Loucy (cell line): ENCODE results near the gene C2orf80.

Source experiments
- H2AFZ ChIP-seq: fragments of 200-600 bp; sonication (generic); 2 replicates; pipeline ENCODE4 v1.6.0; 2016; ENCODE audit warnings: antibody characterized with exemption, mild to moderate bottlenecking, low read length, moderate library complexity
- H3F3A ChIP-seq: fragments of 200-600 bp; 2 replicates; pipeline ENCODE4 v1.6.0; 2016; ENCODE audit warnings: antibody characterized with exemption, low read depth, mild to moderate bottlenecking
- H3K27me3 ChIP-seq: fragments of 200-600 bp; sonication (generic); 2 replicates; pipeline ENCODE4 v1.6.1; 2014; ENCODE audit warnings: low read length, mild to moderate bottlenecking; ENCODE audit not compliant: insufficient read depth, poor library complexity, severe bottlenecking
- H3K36me3 ChIP-seq: fragments of 200-600 bp; sonication (generic); 2 replicates; pipeline ENCODE4 v1.6.1; 2016; ENCODE audit warnings: low read length; ENCODE audit not compliant: insufficient read depth
- H3K4me1 ChIP-seq: fragments of 200-600 bp; sonication (generic); 2 replicates; pipeline ENCODE4 v1.5.1; 2014; ENCODE audit warnings: low read length, mild to moderate bottlenecking; ENCODE audit not compliant: insufficient read depth, poor library complexity, severe bottlenecking
- H3K4me2 ChIP-seq: fragments of 200-600 bp; sonication (generic); 2 replicates; pipeline ENCODE4 v1.6.0; 2014; ENCODE audit warnings: antibody characterized with exemption, low read length, low read depth, mild to moderate bottlenecking; ENCODE audit not compliant: poor library complexity, severe bottlenecking
- H3K4me3 ChIP-seq: fragments of 200-600 bp; sonication (generic); 2 replicates; pipeline ENCODE4 v1.5.1; 2014; ENCODE audit warnings: low read length, mild to moderate bottlenecking, mixed read lengths; ENCODE audit not compliant: poor library complexity, severe bottlenecking
- H3K79me2 ChIP-seq: fragments of 200-600 bp; sonication (generic); 2 replicates; pipeline ENCODE4 v1.6.1; 2014; ENCODE audit warnings: low read length; ENCODE audit not compliant: insufficient read depth
- H3K9ac ChIP-seq: fragments of 200-600 bp; sonication (generic); 2 replicates; pipeline ENCODE4 v1.6.0; 2014; ENCODE audit warnings: mild to moderate bottlenecking, low read depth, low read length, moderate library complexity; ENCODE audit not compliant: poor library complexity, severe bottlenecking
- H3K9me2 ChIP-seq: fragments of 200-600 bp; sonication (generic); replicated peaks from 2 replicates; pipeline ENCODE4 v1.6.1; 2016; ENCODE audit warnings: low read depth, low read length, mixed read lengths
- H3K9me3 ChIP-seq: fragments of 200-600 bp; sonication (generic); 2 replicates; pipeline ENCODE4 v1.6.1; 2014; ENCODE audit warnings: mild to moderate bottlenecking, antibody characterized with exemption, low read length, low read depth; ENCODE audit not compliant: insufficient read depth
- H4K20me1 ChIP-seq: fragments of 200-600 bp; sonication (generic); 2 replicates; pipeline ENCODE4 v1.6.0; 2014; ENCODE audit warnings: antibody characterized with exemption, low read length, mild to moderate bottlenecking; ENCODE audit not compliant: insufficient read depth, poor library complexity, severe bottlenecking
- EZH2phosphoT487 ChIP-seq: fragments of 200-600 bp; IDR thresholded peaks from 2 replicates; pipeline ENCODE4 v1.6.1; 2018; ENCODE audit warnings: antibody characterized with exemption, mild to moderate bottlenecking, moderate library complexity, borderline replicate concordance
- TF ChIP-seq, protein P1 (sequence below): fragments of 200-600 bp; sonication (generic); conservative IDR thresholded peaks from 2 replicates; pipeline ENCODE4 v1.5.1; 2014; ENCODE audit warnings: mild to moderate bottlenecking, antibody characterized with exemption, low read length

The C2orf80 gene

GRCh38 chr2:208129744-208130711 is 59.8 kb downstream of the C2orf80 start, which contains the start of gene CRYGC:
Gene CRYGC, minus strand, starts transcription at chr2:208129828. Its CDS starts 36 bp downstream, at chr2:208129792.
- H3F3A ChIP-seq, result no peaks in the 10 kb centered on the region
- no peak within 1 kb of the TSS for H2AFZ ChIP-seq
- no peaks in the 10 kb centered on the region for H3K27me3 ChIP-seq
- no peaks in the 10 kb centered on the region for H3K36me3 ChIP-seq
- no peaks in the 10 kb centered on the region for H4K20me1 ChIP-seq
- no peaks in the 10 kb centered on the region for H3K9me2 ChIP-seq
- no peaks in the 10 kb centered on the region for H3K9me3 ChIP-seq
- no peak for TF ChIP-seq EZH2phosphoT487
- TF ChIP-seq, protein P1, sequence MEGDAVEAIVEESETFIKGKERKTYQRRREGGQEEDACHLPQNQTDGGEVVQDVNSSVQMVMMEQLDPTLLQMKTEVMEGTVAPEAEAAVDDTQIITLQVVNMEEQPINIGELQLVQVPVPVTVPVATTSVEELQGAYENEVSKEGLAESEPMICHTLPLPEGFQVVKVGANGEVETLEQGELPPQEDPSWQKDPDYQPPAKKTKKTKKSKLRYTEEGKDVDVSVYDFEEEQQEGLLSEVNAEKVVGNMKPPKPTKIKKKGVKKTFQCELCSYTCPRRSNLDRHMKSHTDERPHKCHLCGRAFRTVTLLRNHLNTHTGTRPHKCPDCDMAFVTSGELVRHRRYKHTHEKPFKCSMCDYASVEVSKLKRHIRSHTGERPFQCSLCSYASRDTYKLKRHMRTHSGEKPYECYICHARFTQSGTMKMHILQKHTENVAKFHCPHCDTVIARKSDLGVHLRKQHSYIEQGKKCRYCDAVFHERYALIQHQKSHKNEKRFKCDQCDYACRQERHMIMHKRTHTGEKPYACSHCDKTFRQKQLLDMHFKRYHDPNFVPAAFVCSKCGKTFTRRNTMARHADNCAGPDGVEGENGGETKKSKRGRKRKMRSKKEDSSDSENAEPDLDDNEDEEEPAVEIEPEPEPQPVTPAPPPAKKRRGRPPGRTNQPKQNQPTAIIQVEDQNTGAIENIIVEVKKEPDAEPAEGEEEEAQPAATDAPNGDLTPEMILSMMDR, result no peak
- H3K79me2 ChIP-seq, result no peaks in the 10 kb centered on the region
- H3K4me1 ChIP-seq, result peaks cover 18% of the 10 kb centered on the region
- no peak within 1 kb of the TSS for H3K9ac ChIP-seq
- no peak within 1 kb of the TSS for H3K4me3 ChIP-seq
- no peak within 1 kb of the TSS for H3K4me2 ChIP-seq

DNA sequence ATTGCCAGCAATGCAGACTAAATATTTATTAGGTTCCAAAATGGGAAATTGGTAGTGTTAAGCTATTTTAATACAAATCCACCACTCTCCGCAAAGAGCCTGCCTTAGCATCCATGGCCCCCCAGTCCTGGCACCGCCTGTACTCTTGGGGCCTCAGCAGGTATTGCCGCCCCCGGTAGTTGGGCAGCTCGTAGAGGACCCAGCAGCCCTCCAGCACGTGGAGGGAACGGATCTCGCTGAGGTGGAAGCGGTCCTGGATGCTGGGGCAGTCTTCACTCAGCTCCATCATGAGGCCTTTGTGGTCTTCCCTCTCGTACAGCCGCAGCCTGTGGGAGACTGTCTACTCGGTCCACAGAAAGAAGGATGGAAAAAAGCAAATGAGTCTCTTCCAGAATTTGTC is 61.7 kb downstream of the C2orf80 start:
- H3K9me3 ChIP-seq, result no peaks in the 10 kb centered on the region
- no peak for TF ChIP-seq EZH2phosphoT487
- TF ChIP-seq, protein P1, result no peak
- no peaks in the 10 kb centered on the region for H4K20me1 ChIP-seq
- no peaks in the 10 kb centered on the region for H3K9me2 ChIP-seq
- H3K4me2 ChIP-seq, result no peak overlapping the region
- no peaks in the 10 kb centered on the region for H3F3A ChIP-seq
- H3K36me3 ChIP-seq, result no peaks in the 10 kb centered on the region
- H3K27me3 ChIP-seq, result no peaks in the 10 kb centered on the region
- H3K9ac ChIP-seq, result no peak overlapping the region
- H3K4me3 ChIP-seq, result no peak overlapping the region
- no peaks in the 10 kb centered on the region for H3K79me2 ChIP-seq
- peaks cover 5% of the 10 kb centered on the region for H3K4me1 ChIP-seq
- no peak overlapping the region for H2AFZ ChIP-seq

GRCh38 chr2:208127090-208127489 is 62.7 kb downstream of the C2orf80 start:
- no peak for TF ChIP-seq EZH2phosphoT487
- TF ChIP-seq, protein P1, result no peak
- H3K36me3 ChIP-seq, result no peaks in the 10 kb centered on the region
- no peak overlapping the region for H3K4me2 ChIP-seq
- no peaks in the 10 kb centered on the region for H3F3A ChIP-seq
- H4K20me1 ChIP-seq, result no peaks in the 10 kb centered on the region
- no peaks in the 10 kb centered on the region for H3K9me3 ChIP-seq
- no peak overlapping the region for H3K4me3 ChIP-seq
- no peaks in the 10 kb centered on the region for H3K27me3 ChIP-seq
- H2AFZ ChIP-seq, result no peak overlapping the region
- no peak overlapping the region for H3K9ac ChIP-seq
- H3K79me2 ChIP-seq, result no peaks in the 10 kb centered on the region
- H3K9me2 ChIP-seq, result no peaks in the 10 kb centered on the region
- H3K4me1 ChIP-seq, result no peaks in the 10 kb centered on the region
